GM12864 (cell line): ENCODE measurements around the gene PTX3.

ENCODE experiments used
- DNase-seq: peaks from one replicate; pipeline ENCODE4 v3.0.0-alpha.2; 2011; ENCODE audit warnings: low read depth
- H3K4me3 ChIP-seq: 2 replicates; pipeline ENCODE4 v1.5.1; 2011; ENCODE audit warnings: mild to moderate bottlenecking, low read depth, low read length, control low read depth
- TF ChIP-seq, protein P1 (sequence below): IDR thresholded peaks from 2 replicates; pipeline ENCODE4 v1.5.1; 2011; ENCODE audit warnings: low read depth, mild to moderate bottlenecking, moderate library complexity, low read length, control low read depth, inconsistent platforms; ENCODE audit errors: missing control alignments

Gene PTX3

DNA sequence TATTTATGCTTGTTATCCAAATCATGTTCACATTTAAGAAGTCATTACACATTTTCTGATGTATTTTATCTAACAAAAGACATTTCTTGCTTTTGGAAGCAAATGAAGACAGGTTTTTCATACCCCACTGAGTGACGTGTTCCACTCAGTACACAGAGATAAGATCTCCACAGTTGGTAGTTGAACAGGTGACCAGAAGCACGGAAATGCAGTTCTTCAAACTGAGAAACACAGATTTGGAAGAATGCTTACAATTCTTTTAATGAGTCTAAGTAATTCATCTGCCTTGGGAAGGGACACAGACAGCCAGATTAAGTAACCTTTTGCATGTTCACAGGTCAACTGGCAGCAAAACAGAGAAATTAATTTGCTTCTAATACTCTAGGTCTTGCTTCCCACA is 23.1 kb downstream of the PTX3 start:
- TF ChIP-seq, protein P1, sequence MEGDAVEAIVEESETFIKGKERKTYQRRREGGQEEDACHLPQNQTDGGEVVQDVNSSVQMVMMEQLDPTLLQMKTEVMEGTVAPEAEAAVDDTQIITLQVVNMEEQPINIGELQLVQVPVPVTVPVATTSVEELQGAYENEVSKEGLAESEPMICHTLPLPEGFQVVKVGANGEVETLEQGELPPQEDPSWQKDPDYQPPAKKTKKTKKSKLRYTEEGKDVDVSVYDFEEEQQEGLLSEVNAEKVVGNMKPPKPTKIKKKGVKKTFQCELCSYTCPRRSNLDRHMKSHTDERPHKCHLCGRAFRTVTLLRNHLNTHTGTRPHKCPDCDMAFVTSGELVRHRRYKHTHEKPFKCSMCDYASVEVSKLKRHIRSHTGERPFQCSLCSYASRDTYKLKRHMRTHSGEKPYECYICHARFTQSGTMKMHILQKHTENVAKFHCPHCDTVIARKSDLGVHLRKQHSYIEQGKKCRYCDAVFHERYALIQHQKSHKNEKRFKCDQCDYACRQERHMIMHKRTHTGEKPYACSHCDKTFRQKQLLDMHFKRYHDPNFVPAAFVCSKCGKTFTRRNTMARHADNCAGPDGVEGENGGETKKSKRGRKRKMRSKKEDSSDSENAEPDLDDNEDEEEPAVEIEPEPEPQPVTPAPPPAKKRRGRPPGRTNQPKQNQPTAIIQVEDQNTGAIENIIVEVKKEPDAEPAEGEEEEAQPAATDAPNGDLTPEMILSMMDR, result no peak
- no peak overlapping the region for H3K4me3 ChIP-seq
- DNase-seq, result no peak

GRCh38 chr3:157460253-157460652 is 23.6 kb downstream of the PTX3 start:
- DNase-seq, result no peak
- no peak overlapping the region for H3K4me3 ChIP-seq
- TF ChIP-seq, protein P1, result no peak

DNA sequence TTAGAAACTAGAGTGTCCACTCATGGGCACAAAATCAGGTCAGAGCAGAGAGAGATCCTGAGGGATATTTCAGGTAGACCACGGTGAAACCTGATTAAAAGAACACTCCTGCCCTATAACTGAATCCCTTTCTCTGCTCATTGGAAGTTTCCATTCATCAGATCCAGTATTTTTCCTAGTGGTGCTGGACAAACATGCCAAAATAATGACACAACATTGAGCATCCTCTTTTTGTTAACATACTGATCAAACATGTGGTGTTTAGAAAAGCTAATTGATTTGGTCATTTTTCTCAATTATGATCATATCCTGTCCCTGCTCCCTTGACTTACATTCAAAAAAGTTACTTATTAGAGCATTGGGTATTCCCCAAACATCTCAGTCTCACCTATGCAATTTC is 27.2 kb downstream of the PTX3 start:
- no peak overlapping the region for H3K4me3 ChIP-seq
- no peak for DNase-seq
- TF ChIP-seq, protein P1, result no peak

DNA sequence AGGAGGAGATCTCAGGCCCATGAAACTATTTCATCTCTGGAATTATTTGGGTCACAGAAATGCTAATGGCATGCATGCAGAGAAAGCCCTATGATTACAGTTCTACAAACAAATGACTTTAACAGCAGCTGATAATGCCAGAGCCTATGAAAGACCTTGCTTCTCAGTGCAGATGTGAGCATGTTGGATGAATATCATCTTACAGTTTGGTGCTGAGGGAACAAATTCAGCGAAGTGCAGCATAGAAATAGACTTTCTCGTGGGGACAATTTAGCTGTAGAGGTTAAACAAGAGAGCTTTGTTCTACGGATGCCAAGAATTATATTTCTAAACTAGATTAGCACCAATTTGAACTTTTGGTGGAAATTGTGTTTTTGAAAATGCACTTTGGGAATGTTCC is 27.7 kb downstream of the PTX3 start:
- H3K4me3 ChIP-seq, result no peak overlapping the region
- no peak for DNase-seq
- TF ChIP-seq, protein P1, result no peak

DNA sequence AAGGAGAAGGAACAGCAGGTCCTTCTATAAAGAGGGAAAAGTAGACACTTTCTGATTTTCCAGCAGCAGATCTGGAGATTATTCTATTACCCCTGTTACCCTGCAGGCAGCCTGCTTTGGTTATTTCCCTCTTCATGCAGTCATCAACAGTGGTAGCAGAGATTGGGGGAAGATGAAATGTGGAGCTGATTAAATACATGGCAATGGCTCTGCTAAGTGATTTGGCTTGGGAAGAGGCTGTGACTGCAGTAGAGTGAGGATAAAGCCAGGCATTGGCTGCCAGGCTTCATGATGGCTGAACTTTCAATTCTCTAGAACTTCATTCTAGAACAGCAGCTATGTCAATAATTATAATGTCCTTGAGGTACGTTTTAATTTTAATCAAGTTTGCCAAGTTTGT is 29.1 kb downstream of the PTX3 start:
- no peak for DNase-seq
- TF ChIP-seq, protein P1, result no peak
- H3K4me3 ChIP-seq, result no peak overlapping the region

GRCh38 chr3:157467200-157467599 is 30.6 kb downstream of the PTX3 start:
- H3K4me3 ChIP-seq, result no peak overlapping the region
- TF ChIP-seq, protein P1, result no peak
- DNase-seq, result no peak

GRCh38 chr3:157469561-157470294 is 33.1 kb downstream of the PTX3 start:
- TF ChIP-seq, protein P1, result no peak
- no peak overlapping the region for H3K4me3 ChIP-seq
- no peak for DNase-seq
